ENCODE results near the gene GPR107. TPM values are rescaled to one million over a fixed set of nuclear protein-coding genes. Genes with fewer than 3 reads are reported as not detected.

Gene GPR107
- polyA plus RNA-seq, 3 donors: 6.0 to 22.6 (median 6.0) TPM

DNA sequence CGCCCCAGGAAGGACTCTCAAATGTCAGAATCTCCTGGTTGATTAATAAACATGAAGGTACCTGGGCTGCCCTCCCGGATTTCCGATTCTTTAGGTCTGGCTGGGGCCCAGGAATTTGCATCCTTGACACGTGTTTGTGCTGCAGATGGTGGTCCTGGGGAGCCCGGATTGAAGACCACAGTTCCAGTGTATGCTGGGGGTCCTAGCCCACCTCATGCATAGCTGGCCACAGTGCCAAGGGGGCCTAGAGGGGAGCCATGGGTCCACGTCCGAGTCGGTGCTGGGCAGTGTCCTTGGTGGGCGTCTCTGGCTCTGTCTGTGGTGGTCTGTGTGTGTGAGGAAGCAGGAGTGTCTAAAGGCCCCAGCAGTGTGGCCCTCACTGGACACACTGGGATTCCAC is 121.6 kb downstream of the GPR107 start:
- no peak overlapping the region for H2AFZ ChIP-seq (ENCODE audit: insufficient read depth, low read depth, low read length, poor library complexity, severe bottlenecking)
- H3K9me3 ChIP-seq (replicated peaks in 1 of 2; ENCODE audit: control insufficient read depth in 1 of 2, insufficient read depth in 1 of 2, low read length in 2 of 2): no peaks in the 10 kb centered on the region
- 73% methylated on average over 4 of the region's 9 CpGs for WGBS (ENCODE audit: insufficient coverage)
- peaks cover 15 to 31% of the 10 kb centered on the region in 2 donors for H3K27me3 ChIP-seq (ENCODE audit: control insufficient read depth in 2 of 2, insufficient read depth in 2 of 2, low read length in 2 of 2)
- intact Hi-C loops (cut with micrococcal nuclease): no loop called here
- TF ChIP-seq, protein P1, sequence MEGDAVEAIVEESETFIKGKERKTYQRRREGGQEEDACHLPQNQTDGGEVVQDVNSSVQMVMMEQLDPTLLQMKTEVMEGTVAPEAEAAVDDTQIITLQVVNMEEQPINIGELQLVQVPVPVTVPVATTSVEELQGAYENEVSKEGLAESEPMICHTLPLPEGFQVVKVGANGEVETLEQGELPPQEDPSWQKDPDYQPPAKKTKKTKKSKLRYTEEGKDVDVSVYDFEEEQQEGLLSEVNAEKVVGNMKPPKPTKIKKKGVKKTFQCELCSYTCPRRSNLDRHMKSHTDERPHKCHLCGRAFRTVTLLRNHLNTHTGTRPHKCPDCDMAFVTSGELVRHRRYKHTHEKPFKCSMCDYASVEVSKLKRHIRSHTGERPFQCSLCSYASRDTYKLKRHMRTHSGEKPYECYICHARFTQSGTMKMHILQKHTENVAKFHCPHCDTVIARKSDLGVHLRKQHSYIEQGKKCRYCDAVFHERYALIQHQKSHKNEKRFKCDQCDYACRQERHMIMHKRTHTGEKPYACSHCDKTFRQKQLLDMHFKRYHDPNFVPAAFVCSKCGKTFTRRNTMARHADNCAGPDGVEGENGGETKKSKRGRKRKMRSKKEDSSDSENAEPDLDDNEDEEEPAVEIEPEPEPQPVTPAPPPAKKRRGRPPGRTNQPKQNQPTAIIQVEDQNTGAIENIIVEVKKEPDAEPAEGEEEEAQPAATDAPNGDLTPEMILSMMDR (IDR thresholded peaks at IDR 0.05): no peak
- Mint-ChIP-seq H3K4me1 (peaks cover 3% of the 10 kb centered on the region), H3K4me3 (no peak overlapping the region), H3K9me3 (peaks cover 0 to 15% (median 2%) of the 10 kb centered on the region in 7 donors), H3K36me3 (peaks cover 0 to 3% of the 10 kb centered on the region in 2 donors), H3K27ac (no peak overlapping the region), H3K27me3 (ENCODE audit: low read depth in 3 of 3) (peaks cover 35 to 43% (median 42%) of the 10 kb centered on the region in 3 donors)
- H3K36me3 ChIP-seq (replicated peaks in 1 of 2; ENCODE audit: control insufficient read depth in 1 of 2, insufficient read depth in 2 of 2, low read length in 2 of 2): no peaks in the 10 kb centered on the region
- no peaks in the 10 kb centered on the region for H4K20me1 ChIP-seq (ENCODE audit: insufficient read depth, low read length)
- no peak overlapping the region for H3K27ac ChIP-seq (ENCODE audit: low read depth in 1 of 2, low read length in 2 of 2)
- no peak overlapping the region for H3K4me2 ChIP-seq (replicated peaks; ENCODE audit: extremely low read depth, low read length, poor library complexity, severe bottlenecking)
- H3K9ac ChIP-seq (ENCODE audit: insufficient read depth, low read length, poor library complexity, severe bottlenecking): no peak overlapping the region
- H3K79me2 ChIP-seq (ENCODE audit: insufficient read depth, low read length): no peaks in the 10 kb centered on the region
- no peak for DNase-seq
- H3K4me1 ChIP-seq (ENCODE audit: control insufficient read depth in 1 of 2, insufficient read depth in 2 of 2, low read length in 2 of 2): peaks cover 0 to 4% of the 10 kb centered on the region in 2 donors
- no peak overlapping the region for H3K4me3 ChIP-seq (replicated peaks in 1 of 3; ENCODE audit: low read depth in 2 of 3, low read length in 3 of 3)

DNA sequence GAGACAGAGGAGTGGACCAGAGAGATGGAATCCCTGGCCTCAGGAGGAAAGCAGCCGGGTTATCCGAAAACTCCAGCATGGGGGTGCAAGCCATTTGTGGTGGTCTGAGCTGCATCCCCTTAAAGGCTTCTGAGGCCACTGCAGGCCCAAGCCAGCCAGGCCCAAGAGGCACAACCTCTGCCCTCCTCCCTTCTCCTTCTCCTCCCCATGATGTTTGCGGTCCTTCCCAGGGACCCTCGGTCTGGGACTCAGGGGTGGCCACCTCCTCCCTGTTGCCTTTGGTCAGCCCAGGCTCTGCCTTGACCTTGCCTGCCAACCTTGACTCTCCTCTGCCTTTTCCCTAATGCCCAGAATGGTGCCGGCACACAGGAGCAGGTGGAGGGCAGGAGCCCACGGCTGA is 123.1 kb downstream of the GPR107 start:
- DNase-seq: no peak
- Histone ChIP-seq H3K9me3 (replicated peaks in 1 of 2; ENCODE audit: control insufficient read depth in 1 of 2, insufficient read depth in 1 of 2, low read length in 2 of 2) (no peaks in the 10 kb centered on the region), H3K27ac (ENCODE audit: low read depth in 1 of 2, low read length in 2 of 2) (no peak overlapping the region), H3K9ac (ENCODE audit: insufficient read depth, low read length, poor library complexity, severe bottlenecking) (no peak overlapping the region), H4K20me1 (ENCODE audit: insufficient read depth, low read length) (no peaks in the 10 kb centered on the region), H3K4me2 (replicated peaks; ENCODE audit: extremely low read depth, low read length, poor library complexity, severe bottlenecking) (no peak overlapping the region), H3K79me2 (ENCODE audit: insufficient read depth, low read length) (no peaks in the 10 kb centered on the region), H2AFZ (ENCODE audit: insufficient read depth, low read depth, low read length, poor library complexity, severe bottlenecking) (no peak overlapping the region), H3K4me1 (ENCODE audit: control insufficient read depth in 1 of 2, insufficient read depth in 2 of 2, low read length in 2 of 2) (peaks cover 0 to 4% of the 10 kb centered on the region in 2 donors), H3K36me3 (replicated peaks in 1 of 2; ENCODE audit: control insufficient read depth in 1 of 2, insufficient read depth in 2 of 2, low read length in 2 of 2) (no peaks in the 10 kb centered on the region), H3K4me3 (replicated peaks in 1 of 3; ENCODE audit: low read depth in 2 of 3, low read length in 3 of 3) (no peak overlapping the region), H3K27me3 (ENCODE audit: control insufficient read depth in 2 of 2, insufficient read depth in 2 of 2, low read length in 2 of 2) (peaks cover 7 to 17% of the 10 kb centered on the region in 2 donors)
- H3K9me3 Mint-ChIP-seq: peaks cover 0 to 8% (median under 1%) of the 10 kb centered on the region in 7 donors
- no peak overlapping the region for H3K27ac Mint-ChIP-seq
- intact Hi-C loops (cut with micrococcal nuclease): no loop called here
- peaks cover 3% of the 10 kb centered on the region for H3K4me1 Mint-ChIP-seq
- 94% methylated on average over 3 of the region's 6 CpGs for WGBS (ENCODE audit: insufficient coverage)
- H3K4me3 Mint-ChIP-seq: peak overlapping the region in 1 of 2 donors; percentile 8
- no peaks in the 10 kb centered on the region for H3K36me3 Mint-ChIP-seq
- TF ChIP-seq, protein P1 (IDR thresholded peaks at IDR 0.05): no peak
- H3K27me3 Mint-ChIP-seq (ENCODE audit: low read depth in 3 of 3): peaks cover 24 to 31% (median 28%) of the 10 kb centered on the region in 3 donors
